ENCODE measurements around the gene HPGD. TPM values are rescaled to one million over a fixed set of nuclear protein-coding genes. Genes with fewer than 3 reads are reported as not detected.

Gene HPGD
- total and polyA plus RNA-seq, 8 donors = 0.08 to 3.9 (median 1.3) TPM

GRCh38 chr4:174531486-174531885, 9.2 kb upstream of the HPGD start:
- no peaks in the 10 kb centered on the region for H3K9me3 ChIP-seq
- no peak for TF ChIP-seq CTCF (IDR thresholded peaks at IDR 0.05)
- intact Hi-C loops (cut with DNase I) = no loop called here
- no peaks in the 10 kb centered on the region for H3K36me3 ChIP-seq
- DNase-seq = no peak
- ATAC-seq = no peak
- no peak overlapping the region for H3K4me3 ChIP-seq
- FAIRE-seq = no peak
- H3K27me3 ChIP-seq = no peaks in the 10 kb centered on the region
- no peak overlapping the region for H3K27ac ChIP-seq
- no peaks in the 10 kb centered on the region for H3K4me1 ChIP-seq

GRCh38 chr4:174528226-174528625, 5.9 kb upstream of the HPGD start:
- WGBS, 2 donors = 89 to 94% methylated on average over 1 of the region's 1 CpG
- Histone ChIP-seq H3K4me3 (no peak overlapping the region), H3K36me3 (no peaks in the 10 kb centered on the region), H3K9me3 (no peaks in the 10 kb centered on the region), H3K4me1 (no peaks in the 10 kb centered on the region), H3K27ac (no peak overlapping the region), H3K27me3 (no peaks in the 10 kb centered on the region)
- ATAC-seq = no peak
- DNase-seq = no peak
- no peak for TF ChIP-seq CTCF (IDR thresholded peaks at IDR 0.05)
- no peak for FAIRE-seq
- intact Hi-C loops (cut with DNase I) = no loop called here

- TF ChIP-seq CTCF (IDR thresholded peaks at IDR 0.05) = no peak
- ATAC-seq (no peak), FAIRE-seq (no peak), DNase-seq (no peak)
- no peaks in the 10 kb centered on the region for H3K4me1 ChIP-seq
- H3K4me3 ChIP-seq = no peak overlapping the region
- H3K27ac ChIP-seq = no peak overlapping the region
- H3K9me3 ChIP-seq = no peaks in the 10 kb centered on the region
- intact Hi-C loops (cut with DNase I) = no loop called here
- WGBS, 2 donors = 85 to 90% methylated on average over 7 of the region's 7 CpGs
- no peaks in the 10 kb centered on the region for H3K36me3 ChIP-seq
- no peaks in the 10 kb centered on the region for H3K27me3 ChIP-seq
Observed at GRCh38 chr4:174526731-174527130, 4.4 kb upstream of the HPGD start.

GRCh38 chr4:174524242-174524641, 2.0 kb upstream of the HPGD start:
- no peak overlapping the region for H3K27ac ChIP-seq
- no peaks in the 10 kb centered on the region for H3K4me1 ChIP-seq
- ATAC-seq (peak in 2 of 4 donors; percentile 14 to 26), FAIRE-seq (peak; percentile 23), DNase-seq (no peak)
- intact Hi-C loops (cut with DNase I) = no loop called here
- H3K9me3 ChIP-seq = no peaks in the 10 kb centered on the region
- H3K4me3 ChIP-seq = no peak overlapping the region
- H3K27me3 ChIP-seq = peaks cover 0 to 5% (median 0%) of the 10 kb centered on the region in 4 donors
- 19 to 20% methylated on average over 4 of the region's 4 CpGs for WGBS, 2 donors
- no peak for TF ChIP-seq CTCF (IDR thresholded peaks at IDR 0.05)
- H3K36me3 ChIP-seq = no peaks in the 10 kb centered on the region

- H3K9me3 ChIP-seq = no peaks in the 10 kb centered on the region
- intact Hi-C loops (cut with DNase I) = no loop called here
- H3K4me3 ChIP-seq = peak overlapping the region in 2 of 4 donors; percentile 32 to 71
- H3K4me1 ChIP-seq = no peaks in the 10 kb centered on the region
- FAIRE-seq (no peak), DNase-seq (no peak), ATAC-seq (peak in 1 of 4 donors; percentile 4)
- 63 to 70% methylated on average over 10 of the region's 10 CpGs for WGBS, 2 donors
- peaks cover 0 to 5% (median 0%) of the 10 kb centered on the region in 4 donors for H3K27me3 ChIP-seq
- TF ChIP-seq CTCF (IDR thresholded peaks at IDR 0.05) = no peak
- no peak overlapping the region for H3K27ac ChIP-seq
- no peaks in the 10 kb centered on the region for H3K36me3 ChIP-seq
Observed at GRCh38 chr4:174523025-174523693, 871 bp upstream of the HPGD start.
